Breast epithelium (tissue), 4 donors: ENCODE data around the gene CHMP4A. TPM values are rescaled to one million over a fixed set of nuclear protein-coding genes. Genes with fewer than 3 reads are reported as not detected.
A peak's percentile ranks its signal among the peaks of the same experiment; 100 is the strongest.
"Not testable (repeated sequence)": the region's sequence is repeated elsewhere in the genome, so short reads cannot be mapped to it uniquely, and the experiment has no call there.

Source experiments
- DNase-seq, 2 donors: peaks; one replicate each; pipeline ENCODE4 v3.0.0-alpha.2; 2019; ENCODE audit warnings: low spot score in 2 of 2
- H3K27ac ChIP-seq, 2 donors: fragments of 200-600 bp; sonication (generic) in 1 of 2; one replicate each; pipeline ENCODE4 v1.5.1; 2016 to 2019; ENCODE audit warnings: mild to moderate bottlenecking in 1 of 2
- H3K27me3 ChIP-seq, 2 donors: fragments of 200-600 bp; sonication (generic) in 1 of 2; one replicate each; pipeline versions ENCODE4 v1.5.1 to v1.6.0; 2017 to 2019; ENCODE audit warnings: control low read depth in 1 of 2, mild to moderate bottlenecking in 1 of 2
- H3K36me3 ChIP-seq: fragments of 200-600 bp; one replicate; pipeline ENCODE4 v1.5.1; 2019
- H3K4me1 ChIP-seq, 2 donors: fragments of 200-600 bp; sonication (generic); one replicate each; pipeline ENCODE4 v1.5.1; 2016 to 2019; ENCODE audit warnings: control low read depth in 1 of 2
- H3K4me3 ChIP-seq, 3 donors: fragments of 200-600 bp; sonication (generic); 1 replicate in 2 of 3; 2 replicates in 1 of 3; pipeline ENCODE4 v1.5.1; 2016 to 2019; ENCODE audit warnings: mild to moderate bottlenecking in 3 of 3, moderate library complexity in 2 of 3
- H3K9me3 ChIP-seq, 2 donors: fragments of 200-600 bp; sonication (generic) in 1 of 2; one replicate each; pipeline ENCODE4 v1.5.1; 2016 to 2019; ENCODE audit warnings: control low read depth in 1 of 2
- POLR2A ChIP-seq: fragments of 450-650 bp; IDR thresholded peaks from one replicate; pipeline ENCODE4 v1.6.1; 2016; ENCODE audit warnings: antibody characterized with exemption, mild to moderate bottlenecking, moderate library complexity
- POLR2AphosphoS5 ChIP-seq, 3 donors: sonication (generic); formaldehyde crosslinking; IDR thresholded peaks; one replicate each; pipeline ENCODE4 v1.6.1; 2017; ENCODE audit warnings: antibody characterized with exemption in 3 of 3
- intact Hi-C: fragments of 100-400 bp; cut with DNase I; formaldehyde crosslinking; loops from one replicate; pipeline ENCODE4 v1.15.1; 2023; ENCODE audit warnings: low total_unique reads
- total RNA-seq, 3 donors: library from RNA; depleted of rRNA; stranded (reverse); fragments of >200 nt; gene quantifications; one replicate each; pipeline ENCODE4 v1.1.0, GENCODE V29; 2016
- TF ChIP-seq, protein P1 (sequence below), 3 donors: fragments of 450-650 bp; IDR thresholded peaks; one replicate each; pipeline ENCODE4 v1.5.1; 2016 to 2017; ENCODE audit warnings: antibody characterized with exemption in 3 of 3, mild to moderate bottlenecking in 3 of 3, moderate library complexity in 3 of 3

Gene CHMP4A
- total RNA-seq, 3 donors from 2014 or later = 66.5 to 88.8 (median 85.0) TPM

GRCh38 chr14:24246765-24247212, 33.5 kb upstream of the CHMP4A start:
- intact Hi-C loops = loop anchor here (10.0 kb wide), 1 partner anchor 58 kb away; the partner anchor contains the start of gene CIDEB
- H3K4me3 ChIP-seq = no peak overlapping the region
- TF ChIP-seq POLR2A = no peak
- TF ChIP-seq, protein P1, sequence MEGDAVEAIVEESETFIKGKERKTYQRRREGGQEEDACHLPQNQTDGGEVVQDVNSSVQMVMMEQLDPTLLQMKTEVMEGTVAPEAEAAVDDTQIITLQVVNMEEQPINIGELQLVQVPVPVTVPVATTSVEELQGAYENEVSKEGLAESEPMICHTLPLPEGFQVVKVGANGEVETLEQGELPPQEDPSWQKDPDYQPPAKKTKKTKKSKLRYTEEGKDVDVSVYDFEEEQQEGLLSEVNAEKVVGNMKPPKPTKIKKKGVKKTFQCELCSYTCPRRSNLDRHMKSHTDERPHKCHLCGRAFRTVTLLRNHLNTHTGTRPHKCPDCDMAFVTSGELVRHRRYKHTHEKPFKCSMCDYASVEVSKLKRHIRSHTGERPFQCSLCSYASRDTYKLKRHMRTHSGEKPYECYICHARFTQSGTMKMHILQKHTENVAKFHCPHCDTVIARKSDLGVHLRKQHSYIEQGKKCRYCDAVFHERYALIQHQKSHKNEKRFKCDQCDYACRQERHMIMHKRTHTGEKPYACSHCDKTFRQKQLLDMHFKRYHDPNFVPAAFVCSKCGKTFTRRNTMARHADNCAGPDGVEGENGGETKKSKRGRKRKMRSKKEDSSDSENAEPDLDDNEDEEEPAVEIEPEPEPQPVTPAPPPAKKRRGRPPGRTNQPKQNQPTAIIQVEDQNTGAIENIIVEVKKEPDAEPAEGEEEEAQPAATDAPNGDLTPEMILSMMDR (IDR thresholded peaks at IDR 0.05) = no peak
- TF ChIP-seq POLR2AphosphoS5 (IDR thresholded peaks at IDR 0.05) = no peak
- no peak for DNase-seq
- no peak overlapping the region for H3K27ac ChIP-seq
- H3K36me3 ChIP-seq = no peaks in the 10 kb centered on the region
- no peaks in the 10 kb centered on the region for H3K4me1 ChIP-seq
- H3K9me3 ChIP-seq = no peaks in the 10 kb centered on the region
- no peaks in the 10 kb centered on the region for H3K27me3 ChIP-seq

- not testable (repeated sequence) for DNase-seq, H3K27me3 ChIP-seq, H3K27ac ChIP-seq, H3K9me3 ChIP-seq, H3K36me3 ChIP-seq, H3K4me3 ChIP-seq
- H3K4me1 ChIP-seq = peaks cover 0 to 12% of the 10 kb centered on the region in 2 donors
- intact Hi-C loops = loop anchor here (10.0 kb wide), 1 partner anchor 59 kb away; the partner anchor contains the start of gene CIDEB
These were observed 32.1 kb upstream of the CHMP4A start for GRCh38 chr14:24245350-24245749.

DNA sequence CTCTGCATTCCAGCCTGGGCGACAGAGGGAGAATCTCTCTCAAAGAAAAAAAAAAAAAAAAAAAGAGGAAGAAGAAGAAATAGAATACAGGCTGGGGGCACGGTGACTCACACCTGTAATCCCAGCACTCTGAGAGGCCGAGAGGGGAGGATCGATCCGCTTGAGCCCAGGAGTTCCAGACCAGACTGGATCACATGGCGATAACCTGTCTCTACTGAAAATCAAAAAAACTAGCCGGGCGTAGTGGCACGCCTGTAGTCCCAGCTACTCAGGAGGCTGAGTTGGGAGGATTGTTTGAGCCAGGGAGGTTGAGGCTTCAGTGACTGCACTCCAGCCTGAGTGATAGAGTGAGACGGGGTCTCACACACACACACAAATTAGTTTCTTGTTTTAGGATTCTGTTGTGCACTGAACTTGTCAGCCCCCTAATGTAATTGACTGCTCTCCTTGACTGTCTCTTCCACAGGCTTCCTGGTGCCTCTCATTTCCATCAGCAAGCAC, 30.1 kb upstream of the CHMP4A start:
- intact Hi-C loops = loop anchor here (10.0 kb wide), 1 partner anchor 61 kb away; the partner anchor contains the start of gene CIDEB
- Histone ChIP-seq H3K4me1 (peaks cover 3 to 17% of the 10 kb centered on the region in 2 donors), H3K27me3 (no peaks in the 10 kb centered on the region), H3K4me3 (peak overlapping the region; percentile 63 to 75 (median 75)), H3K9me3 (no peaks in the 10 kb centered on the region), H3K36me3 (no peaks in the 10 kb centered on the region), H3K27ac (peak overlapping the region; percentile 97)
- TF ChIP-seq POLR2A (no peak), POLR2AphosphoS5 (IDR thresholded peaks at IDR 0.05) (no peak)
- TF ChIP-seq, protein P1 (IDR thresholded peaks at IDR 0.05) = no peak
- DNase-seq = no peak

- TF ChIP-seq POLR2A (no peak), POLR2AphosphoS5 (IDR thresholded peaks at IDR 0.05) (no peak)
- TF ChIP-seq, protein P1 (IDR thresholded peaks at IDR 0.05) = peak; percentile 73 to 79 (median 76)
- intact Hi-C loops = loop anchor here (10.0 kb wide), 1 partner anchor 63 kb away; the partner anchor contains the start of gene CIDEB
- H3K4me1 ChIP-seq = peaks cover 3 to 17% of the 10 kb centered on the region in 2 donors
These were observed 28.6 kb upstream of the CHMP4A start for GRCh38 chr14:24241829-24242443.

GRCh38 chr14:24240110-24240918, 27.0 kb upstream of the CHMP4A start:
- Histone ChIP-seq H3K9me3 (no peaks in the 10 kb centered on the region), H3K4me3 (no peak overlapping the region), H3K36me3 (no peaks in the 10 kb centered on the region), H3K27ac (peak overlapping the region; percentile 60 to 97), H3K27me3 (no peaks in the 10 kb centered on the region), H3K4me1 (peaks cover 3 to 17% of the 10 kb centered on the region in 2 donors)
- TF ChIP-seq POLR2A (no peak), POLR2AphosphoS5 (IDR thresholded peaks at IDR 0.05) (no peak)
- TF ChIP-seq, protein P1 (IDR thresholded peaks at IDR 0.05) = no peak
- no peak for DNase-seq
- intact Hi-C loops = loop anchor here (10.0 kb wide), 1 partner anchor 64 kb away; the partner anchor contains the start of gene CIDEB

More at GRCh38 chr14:24241829-24242443, 28.6 kb upstream of the CHMP4A start:
- Histone ChIP-seq H3K27me3 (no peaks in the 10 kb centered on the region), H3K36me3 (no peaks in the 10 kb centered on the region), H3K4me3 (peak overlapping the region; percentile 63 to 75 (median 75)), H3K27ac (peak overlapping the region; percentile 97), H3K9me3 (no peaks in the 10 kb centered on the region)
- DNase-seq = peak in 1 of 2 donors; percentile 91
